ENCODE measurements around the gene RALB. TPM values are rescaled to one million over a fixed set of nuclear protein-coding genes. Genes with fewer than 3 reads are reported as not detected.

Gene RALB
- total and polyA plus RNA-seq, 2 experiments from 2014 or later: 15.2 to 17.4 TPM

DNA sequence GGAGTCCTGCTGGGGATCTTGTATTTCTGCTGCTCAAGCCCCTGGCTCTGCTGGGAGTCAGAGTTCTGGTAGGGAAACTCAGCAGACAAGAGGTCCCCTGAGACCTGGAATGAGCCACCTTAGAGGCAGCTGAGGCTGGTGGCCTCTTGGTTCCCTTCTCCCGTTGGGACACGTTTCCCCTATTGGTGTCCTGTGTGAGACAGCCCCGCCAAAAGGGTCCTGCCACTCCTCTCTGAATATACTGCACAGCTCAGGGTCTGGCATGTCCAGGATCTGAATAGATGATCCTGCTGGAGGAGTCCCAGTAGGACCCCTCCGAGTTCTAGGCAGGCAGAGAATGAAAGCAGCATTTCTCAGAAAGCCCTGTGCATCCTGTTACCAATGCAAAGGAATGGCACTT is 2.0 kb upstream of the RALB start:
- Histone ChIP-seq H3K79me2 (replicated peaks; ENCODE audit: insufficient read depth) (peaks cover 12% of the 10 kb centered on the region; the same call in 1 of the 2 replicates), H3K4me3 (no peak overlapping the region), H3K4me2 (no peak overlapping the region), H3K9me2 (ENCODE audit: insufficient read depth) (no peaks in the 10 kb centered on the region), H3F3A (replicated peaks; ENCODE audit: low read depth) (peaks cover 13% of the 10 kb centered on the region; the same call in 1 of the 2 replicates), H4K20me1 (replicated peaks; ENCODE audit: insufficient read depth) (peaks cover 4% of the 10 kb centered on the region), H3K4me1 (ENCODE audit: insufficient read depth) (peaks cover 24% of the 10 kb centered on the region), H2AFZ (no peak overlapping the region), H3K27ac (ENCODE audit: low read depth) (no peak overlapping the region), H3K36me3 (ENCODE audit: insufficient read depth) (no peaks in the 10 kb centered on the region), H3K27me3 (ENCODE audit: insufficient read depth) (peaks cover 55% of the 10 kb centered on the region)
- peaks cover 42% of the 10 kb centered on the region for H3K4me1 Mint-ChIP-seq
- H3K9me3 Mint-ChIP-seq: no peaks in the 10 kb centered on the region
- no peak overlapping the region for H3K27ac Mint-ChIP-seq
- TF ChIP-seq NANOG (IDR thresholded peaks at IDR 0.05; ENCODE audit: borderline replicate concordance) (no peak), EZH2phosphoT487 (IDR thresholded peaks at IDR 0.05; ENCODE audit: unreplicated experiment) (no peak), POLR2AphosphoS5 (IDR thresholded peaks at IDR 0.05; ENCODE audit: low read depth) (no peak), CTCF (conservative IDR thresholded peaks at IDR 0.05; ENCODE audit: low read depth in 2 of 2) (no peak), ZNF331 (CRISPR knock-in tag; IDR thresholded peaks at IDR 0.05; ENCODE audit: low read depth) (no peak), ZNF462 (CRISPR knock-in tag; IDR thresholded peaks at IDR 0.05) (no peak), REST (IDR thresholded peaks at IDR 0.05; ENCODE audit: unreplicated experiment) (no peak), STAT1 (IDR thresholded peaks at IDR 0.05; ENCODE audit: unreplicated experiment) (no peak)
- TF ChIP-seq, protein P1, sequence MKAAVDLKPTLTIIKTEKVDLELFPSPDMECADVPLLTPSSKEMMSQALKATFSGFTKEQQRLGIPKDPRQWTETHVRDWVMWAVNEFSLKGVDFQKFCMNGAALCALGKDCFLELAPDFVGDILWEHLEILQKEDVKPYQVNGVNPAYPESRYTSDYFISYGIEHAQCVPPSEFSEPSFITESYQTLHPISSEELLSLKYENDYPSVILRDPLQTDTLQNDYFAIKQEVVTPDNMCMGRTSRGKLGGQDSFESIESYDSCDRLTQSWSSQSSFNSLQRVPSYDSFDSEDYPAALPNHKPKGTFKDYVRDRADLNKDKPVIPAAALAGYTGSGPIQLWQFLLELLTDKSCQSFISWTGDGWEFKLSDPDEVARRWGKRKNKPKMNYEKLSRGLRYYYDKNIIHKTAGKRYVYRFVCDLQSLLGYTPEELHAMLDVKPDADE (IDR thresholded peaks at IDR 0.05): no peak
- ATAC-seq (no peak), DNase-seq (ENCODE audit: low spot score) (no peak)
- no peak overlapping the region for H3K4me3 Mint-ChIP-seq
- peaks cover 41% of the 10 kb centered on the region for H3K27me3 Mint-ChIP-seq (ENCODE audit: insufficient read depth, low read depth, poor library complexity)
- H3K36me3 Mint-ChIP-seq (ENCODE audit: low read depth): no peaks in the 10 kb centered on the region

All from GM23338 (cell line).